Measurements from ENCODE around the gene CCDC106. TPM values are rescaled to one million over a fixed set of nuclear protein-coding genes. Genes with fewer than 3 reads are reported as not detected.

CCDC106 gene
- total RNA-seq, 1 experiment from 2014 or later: 19.9 TPM

- peaks cover 0 to 3% of the 10 kb centered on the region in 2 experiments; a peak in 2 of 5 replicates for H3K9me3 Mint-ChIP-seq
- no peak overlapping the region for H4K5ac ChIP-seq (ENCODE audit: insufficient read length, low read depth, low read length)
- WGBS (ENCODE audit: extremely low coverage, insufficient read length, low lambda C conversion rate): no CpG with 5 or more reads among the region's 7 CpGs
- no peak overlapping the region for H3K14ac ChIP-seq (ENCODE audit: insufficient read depth, low read length)
- no peak for DNase-seq
- H4K20me1 ChIP-seq (ENCODE audit: control insufficient read depth, insufficient read depth, insufficient read length): peaks cover 5% of the 10 kb centered on the region
- TF ChIP-seq, protein P1, sequence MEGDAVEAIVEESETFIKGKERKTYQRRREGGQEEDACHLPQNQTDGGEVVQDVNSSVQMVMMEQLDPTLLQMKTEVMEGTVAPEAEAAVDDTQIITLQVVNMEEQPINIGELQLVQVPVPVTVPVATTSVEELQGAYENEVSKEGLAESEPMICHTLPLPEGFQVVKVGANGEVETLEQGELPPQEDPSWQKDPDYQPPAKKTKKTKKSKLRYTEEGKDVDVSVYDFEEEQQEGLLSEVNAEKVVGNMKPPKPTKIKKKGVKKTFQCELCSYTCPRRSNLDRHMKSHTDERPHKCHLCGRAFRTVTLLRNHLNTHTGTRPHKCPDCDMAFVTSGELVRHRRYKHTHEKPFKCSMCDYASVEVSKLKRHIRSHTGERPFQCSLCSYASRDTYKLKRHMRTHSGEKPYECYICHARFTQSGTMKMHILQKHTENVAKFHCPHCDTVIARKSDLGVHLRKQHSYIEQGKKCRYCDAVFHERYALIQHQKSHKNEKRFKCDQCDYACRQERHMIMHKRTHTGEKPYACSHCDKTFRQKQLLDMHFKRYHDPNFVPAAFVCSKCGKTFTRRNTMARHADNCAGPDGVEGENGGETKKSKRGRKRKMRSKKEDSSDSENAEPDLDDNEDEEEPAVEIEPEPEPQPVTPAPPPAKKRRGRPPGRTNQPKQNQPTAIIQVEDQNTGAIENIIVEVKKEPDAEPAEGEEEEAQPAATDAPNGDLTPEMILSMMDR (conservative IDR thresholded peaks at IDR 0.05): no peak
- no peak overlapping the region for H4K8ac ChIP-seq (replicated peaks; ENCODE audit: insufficient read length, low read depth, low read length)
- no peak overlapping the region for H3K4ac ChIP-seq (ENCODE audit: low read depth, low read length)
- H2BK20ac ChIP-seq (ENCODE audit: low read depth, low read length, poor library complexity, severe bottlenecking): no peak overlapping the region
- H2AK5ac ChIP-seq (ENCODE audit: insufficient read length, low read length): no peak overlapping the region
- H3K4me3 Mint-ChIP-seq: peak overlapping the region; percentile 93 to 94
- H3K27me3 ChIP-seq (ENCODE audit: insufficient read depth, low read length): no peaks in the 10 kb centered on the region
- H3K27me3 Mint-ChIP-seq (ENCODE audit: low read depth): no peaks in the 10 kb centered on the region; the same call in 1 of the 2 replicates
- peaks cover 22% of the 10 kb centered on the region for H3K23me2 ChIP-seq (ENCODE audit: insufficient read length, low read depth, low read length, poor library complexity, severe bottlenecking)
- no peak overlapping the region for H3K27ac ChIP-seq (ENCODE audit: insufficient read length, low read depth, low read length)
- H3K4me2 ChIP-seq (ENCODE audit: insufficient read depth, insufficient read length, low read length): peak overlapping the region; percentile 98
- no peak overlapping the region for H3K23ac ChIP-seq (ENCODE audit: insufficient read length, low read depth, low read length)
- no peaks in the 10 kb centered on the region for H3K79me1 ChIP-seq (ENCODE audit: insufficient read depth, low read depth, low read length, poor library complexity, severe bottlenecking)
- no peak overlapping the region for H4K91ac ChIP-seq (ENCODE audit: insufficient read length, low read depth, low read length)
- H3K9me3 ChIP-seq (ENCODE audit: control insufficient read depth, low read depth, low read length): no peaks in the 10 kb centered on the region
- H2BK12ac ChIP-seq (ENCODE audit: insufficient read length, low read depth, low read length): no peak overlapping the region
- peak overlapping the region; percentile 98 for H3K9ac ChIP-seq (ENCODE audit: extremely low read depth, insufficient read length, low read length)
- H3K56ac ChIP-seq (ENCODE audit: insufficient read length, low read depth, low read length): no peak overlapping the region
- H2BK120ac ChIP-seq (ENCODE audit: low read depth, low read length, poor library complexity, severe bottlenecking): no peak overlapping the region
- H3K36me3 Mint-ChIP-seq (ENCODE audit: insufficient read depth in 1 of 3, low read depth in 3 of 3): peaks cover 22 to 61% (median 43%) of the 10 kb centered on the region in 3 experiments
- no peak overlapping the region for H3K18ac ChIP-seq (ENCODE audit: insufficient read length, low read depth, low read length)
- peaks cover 27 to 35% of the 10 kb centered on the region in 2 experiments for H3K4me1 Mint-ChIP-seq
- peaks cover 45% of the 10 kb centered on the region for H3K79me2 ChIP-seq (ENCODE audit: insufficient read depth, low read length)
- no peak overlapping the region for H2AFZ ChIP-seq (ENCODE audit: low read length)
- H2BK5ac ChIP-seq (ENCODE audit: insufficient read length, low read length): no peak overlapping the region
- H2BK15ac ChIP-seq (ENCODE audit: low read depth, low read length): no peak overlapping the region
- peak overlapping the region; percentile 95 to 98 (median 98); a peak in 5 of 7 replicates for H3K27ac Mint-ChIP-seq
- peaks cover 7% of the 10 kb centered on the region; the same call in 1 of the 2 replicates for H3K4me1 ChIP-seq (ENCODE audit: insufficient read depth, low read length)
- H3T11ph ChIP-seq (ENCODE audit: low read length): no peak overlapping the region
Observed at GRCh38 chr19:55656552-55656951, 8.5 kb downstream of the CCDC106 start.

Data from H9 (cell line).